ENCODE data around the gene PHC2. TPM values are rescaled to one million over a fixed set of nuclear protein-coding genes. Genes with fewer than 3 reads are reported as not detected.

The PHC2 gene
- total RNA-seq, 1 experiment from 2014 or later: 176 TPM

DNA sequence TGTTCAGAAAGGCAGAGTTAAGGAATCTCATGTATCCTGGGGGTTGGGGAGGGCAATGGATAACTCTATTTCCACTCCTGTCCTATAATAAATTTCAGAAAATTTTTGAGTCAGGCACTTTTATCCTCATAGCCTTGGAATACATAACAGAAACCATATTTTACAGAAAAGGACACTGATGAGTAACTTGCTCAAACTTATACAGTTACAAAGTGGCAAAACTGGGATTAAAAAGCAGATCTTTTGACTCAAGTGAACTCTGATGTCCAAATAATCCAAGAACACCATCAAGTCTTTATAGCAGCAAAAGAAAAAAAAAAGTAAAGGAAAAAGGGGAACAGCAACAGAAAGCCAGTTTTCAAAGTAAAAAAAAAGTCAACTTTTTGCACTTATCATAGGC is 36.9 kb downstream of the PHC2 start:
- Histone ChIP-seq H3K36me3 (ENCODE audit: control insufficient read depth in 1 of 2, insufficient read depth in 2 of 2, low read length in 2 of 2) (peaks cover 13 to 14% of the 10 kb centered on the region in 2 experiments; a peak in 3 of 4 replicates), H3K27ac (ENCODE audit: low read depth, low read length) (no peak overlapping the region), H3K9me3 (ENCODE audit: control insufficient read depth in 1 of 2, insufficient read depth in 1 of 2, low read depth in 1 of 2, low read length in 2 of 2) (no peaks in the 10 kb centered on the region), H3K79me2 (ENCODE audit: insufficient read depth, low read length) (peaks cover 91% of the 10 kb centered on the region), H4K20me1 (ENCODE audit: insufficient read depth) (peaks cover 11% of the 10 kb centered on the region; the same call in 1 of the 2 replicates), H3K27me3 (ENCODE audit: insufficient read depth, low read length) (no peaks in the 10 kb centered on the region), H3K4me2 (ENCODE audit: low read length) (no peak overlapping the region), H3K4me3 (replicated peaks in 1 of 2; ENCODE audit: low read depth in 1 of 2, low read length in 2 of 2) (no peak overlapping the region), H3K4me1 (ENCODE audit: control insufficient read depth in 1 of 2, insufficient read depth in 2 of 2, low read length in 2 of 2) (peaks cover 0 to 5% of the 10 kb centered on the region in 2 experiments; a peak in 1 of 4 replicates), H3K9me2 (ENCODE audit: insufficient read depth) (no peaks in the 10 kb centered on the region), H3K9ac (ENCODE audit: low read length) (no peak overlapping the region), H2AFZ (ENCODE audit: low read depth, low read length, poor library complexity, severe bottlenecking) (no peak overlapping the region)
- ATAC-seq (no peak), DNase-seq (ENCODE audit: low read depth, low spot score) (no peak)
- no TSS peak for BruUV-seq (replicated peaks)
- ChIA-PET RAD21 (ENCODE audit: low non-redundant PET in 1 of 2, low total read pairs in 2 of 2, uncharacterized antibody in 2 of 2, unreplicated experiment in 2 of 2) (no interaction called here), POLR2A (interaction anchor here (1.1 kb wide), 1 partner anchor 43 kb away, joined by 5 read pairs; no protein-coding TSS in a partner anchor), CTCF (no interaction called here)
- intact Hi-C loops (cut with micrococcal nuclease): no loop called here
- no peak for TF ChIP-seq SP1 (IDR thresholded peaks at IDR 0.05; ENCODE audit: low read depth)
- TF ChIP-seq EZH2phosphoT487 (IDR thresholded peaks at IDR 0.05; ENCODE audit: borderline replicate concordance): no peak
- no peak for TF ChIP-seq FOSL1 (IDR thresholded peaks at IDR 0.05; ENCODE audit: low read depth)
- no peak for TF ChIP-seq EGR1 (IDR thresholded peaks at IDR 0.05; ENCODE audit: low read depth)
- TF ChIP-seq, protein P1, sequence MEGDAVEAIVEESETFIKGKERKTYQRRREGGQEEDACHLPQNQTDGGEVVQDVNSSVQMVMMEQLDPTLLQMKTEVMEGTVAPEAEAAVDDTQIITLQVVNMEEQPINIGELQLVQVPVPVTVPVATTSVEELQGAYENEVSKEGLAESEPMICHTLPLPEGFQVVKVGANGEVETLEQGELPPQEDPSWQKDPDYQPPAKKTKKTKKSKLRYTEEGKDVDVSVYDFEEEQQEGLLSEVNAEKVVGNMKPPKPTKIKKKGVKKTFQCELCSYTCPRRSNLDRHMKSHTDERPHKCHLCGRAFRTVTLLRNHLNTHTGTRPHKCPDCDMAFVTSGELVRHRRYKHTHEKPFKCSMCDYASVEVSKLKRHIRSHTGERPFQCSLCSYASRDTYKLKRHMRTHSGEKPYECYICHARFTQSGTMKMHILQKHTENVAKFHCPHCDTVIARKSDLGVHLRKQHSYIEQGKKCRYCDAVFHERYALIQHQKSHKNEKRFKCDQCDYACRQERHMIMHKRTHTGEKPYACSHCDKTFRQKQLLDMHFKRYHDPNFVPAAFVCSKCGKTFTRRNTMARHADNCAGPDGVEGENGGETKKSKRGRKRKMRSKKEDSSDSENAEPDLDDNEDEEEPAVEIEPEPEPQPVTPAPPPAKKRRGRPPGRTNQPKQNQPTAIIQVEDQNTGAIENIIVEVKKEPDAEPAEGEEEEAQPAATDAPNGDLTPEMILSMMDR (IDR thresholded peaks at IDR 0.05 in 2 of 3, conservative IDR thresholded peaks at IDR 0.05 in 1 of 3; ENCODE audit: borderline replicate concordance in 1 of 3, insufficient read depth in 1 of 3, low read depth in 2 of 3, low read length in 2 of 3): no peak
- TF ChIP-seq, protein P2, sequence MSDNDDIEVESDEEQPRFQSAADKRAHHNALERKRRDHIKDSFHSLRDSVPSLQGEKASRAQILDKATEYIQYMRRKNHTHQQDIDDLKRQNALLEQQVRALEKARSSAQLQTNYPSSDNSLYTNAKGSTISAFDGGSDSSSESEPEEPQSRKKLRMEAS (IDR thresholded peaks at IDR 0.05): no peak
- TF ChIP-seq, protein P3, sequence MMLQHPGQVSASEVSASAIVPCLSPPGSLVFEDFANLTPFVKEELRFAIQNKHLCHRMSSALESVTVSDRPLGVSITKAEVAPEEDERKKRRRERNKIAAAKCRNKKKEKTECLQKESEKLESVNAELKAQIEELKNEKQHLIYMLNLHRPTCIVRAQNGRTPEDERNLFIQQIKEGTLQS (IDR thresholded peaks at IDR 0.05): no peak

Data from HCT116 (cell line).